ENCODE data around the gene LRRC61. TPM values are rescaled to one million over a fixed set of nuclear protein-coding genes. Genes with fewer than 3 reads are reported as not detected.
"Not testable (repeated sequence)": the region's sequence is repeated elsewhere in the genome, so short reads cannot be mapped to it uniquely, and the experiment has no call there.

The LRRC61 gene
- total RNA-seq, 4 donors from 2014 or later: 16.6 to 26.0 (median 18.6) TPM

- 91 to 97% methylated on average over 6 of the region's 6 CpGs for WGBS, 2 donors
- intact Hi-C loops (cut with DNase I; ENCODE audit: low total_unique reads): no loop called here
- H3K4me3 ChIP-seq (ENCODE audit: low read depth, poor library complexity, severe bottlenecking): no peak overlapping the region
- TF ChIP-seq, protein P1, sequence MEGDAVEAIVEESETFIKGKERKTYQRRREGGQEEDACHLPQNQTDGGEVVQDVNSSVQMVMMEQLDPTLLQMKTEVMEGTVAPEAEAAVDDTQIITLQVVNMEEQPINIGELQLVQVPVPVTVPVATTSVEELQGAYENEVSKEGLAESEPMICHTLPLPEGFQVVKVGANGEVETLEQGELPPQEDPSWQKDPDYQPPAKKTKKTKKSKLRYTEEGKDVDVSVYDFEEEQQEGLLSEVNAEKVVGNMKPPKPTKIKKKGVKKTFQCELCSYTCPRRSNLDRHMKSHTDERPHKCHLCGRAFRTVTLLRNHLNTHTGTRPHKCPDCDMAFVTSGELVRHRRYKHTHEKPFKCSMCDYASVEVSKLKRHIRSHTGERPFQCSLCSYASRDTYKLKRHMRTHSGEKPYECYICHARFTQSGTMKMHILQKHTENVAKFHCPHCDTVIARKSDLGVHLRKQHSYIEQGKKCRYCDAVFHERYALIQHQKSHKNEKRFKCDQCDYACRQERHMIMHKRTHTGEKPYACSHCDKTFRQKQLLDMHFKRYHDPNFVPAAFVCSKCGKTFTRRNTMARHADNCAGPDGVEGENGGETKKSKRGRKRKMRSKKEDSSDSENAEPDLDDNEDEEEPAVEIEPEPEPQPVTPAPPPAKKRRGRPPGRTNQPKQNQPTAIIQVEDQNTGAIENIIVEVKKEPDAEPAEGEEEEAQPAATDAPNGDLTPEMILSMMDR (IDR thresholded peaks at IDR 0.05): no peak
- TF ChIP-seq POLR2A (IDR thresholded peaks at IDR 0.05): no peak
- DNase-seq (ENCODE audit: low spot score in 2 of 2): no peak
Measured at GRCh38 chr7:150313870-150314269, 9.3 kb upstream of the LRRC61 start.

GRCh38 chr7:150314639-150315239 lies 8.4 kb upstream of the LRRC61 start:
- intact Hi-C loops (cut with DNase I; ENCODE audit: low total_unique reads): no loop called here
- DNase-seq (ENCODE audit: low spot score in 2 of 2): no peak
- 95 to 96% methylated on average over 5 of the region's 5 CpGs for WGBS, 2 donors
- H3K4me3 ChIP-seq (ENCODE audit: low read depth, poor library complexity, severe bottlenecking): no peak overlapping the region
- TF ChIP-seq, protein P1 (IDR thresholded peaks at IDR 0.05): no peak
- no peak for TF ChIP-seq POLR2A (IDR thresholded peaks at IDR 0.05)

- intact Hi-C loops (cut with DNase I; ENCODE audit: low total_unique reads); DNase-seq (ENCODE audit: low spot score in 2 of 2); H3K4me3 ChIP-seq (ENCODE audit: low read depth, poor library complexity, severe bottlenecking): not testable (repeated sequence)
- 91 to 92% methylated on average over 6 of the region's 6 CpGs for WGBS, 2 donors
Measured at GRCh38 chr7:150316987-150317386, 6.2 kb upstream of the LRRC61 start.

DNA sequence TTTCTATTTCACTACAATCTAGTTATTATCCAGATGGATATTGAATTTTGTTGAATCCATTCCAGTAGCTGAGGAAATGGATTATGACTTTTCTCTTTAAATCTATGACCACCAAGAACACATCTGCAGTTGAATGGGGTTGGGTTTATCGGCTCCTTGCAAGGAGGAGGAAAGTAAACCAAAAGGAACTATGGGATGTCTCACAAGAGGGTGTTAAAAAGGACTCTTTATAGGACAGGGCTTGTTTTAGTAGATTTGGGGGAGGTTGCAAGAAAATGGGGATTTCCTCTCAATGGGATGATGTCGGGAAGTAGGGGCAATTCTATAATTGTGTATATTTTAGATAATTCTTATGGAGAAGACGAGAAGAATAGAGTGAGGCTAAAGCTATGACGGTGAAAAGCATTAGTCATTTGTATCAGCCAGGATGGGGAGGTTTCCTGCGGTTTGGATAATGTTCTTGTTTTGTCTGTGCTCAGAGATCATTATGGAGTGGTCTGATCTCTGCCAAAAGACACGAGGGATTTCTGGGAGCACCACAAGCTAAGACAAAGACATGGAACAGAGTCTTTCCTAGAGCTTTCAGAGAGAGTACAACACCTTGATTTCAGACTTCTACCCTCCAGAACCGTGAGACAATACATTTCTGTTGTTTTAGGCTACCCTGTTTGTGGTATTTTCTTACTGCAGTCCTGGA lies 5.3 kb upstream of the LRRC61 start:
- H3K4me3 ChIP-seq (ENCODE audit: low read depth, poor library complexity, severe bottlenecking): no peak overlapping the region

DNA sequence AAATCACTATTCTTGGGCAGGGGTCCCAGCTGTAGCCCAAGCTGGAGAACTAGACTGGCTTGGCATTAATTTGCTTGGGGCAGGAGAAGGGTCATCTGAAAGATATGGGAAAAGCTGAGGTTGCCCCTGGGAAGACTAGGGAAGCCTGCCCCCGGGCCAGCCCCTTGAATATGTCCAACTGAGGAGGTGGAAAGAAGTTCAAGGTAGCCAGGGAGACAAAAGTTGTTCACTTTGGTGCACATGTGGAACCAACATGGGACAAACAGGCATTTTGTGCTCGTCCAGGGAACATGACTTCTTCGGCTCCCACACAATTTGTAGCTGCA lies 1.4 kb upstream of the LRRC61 start:
- intact Hi-C loops (cut with DNase I; ENCODE audit: low total_unique reads): no loop called here
- no peak for TF ChIP-seq POLR2A (IDR thresholded peaks at IDR 0.05)
- TF ChIP-seq, protein P1 (IDR thresholded peaks at IDR 0.05): no peak
- H3K4me3 ChIP-seq (ENCODE audit: low read depth, poor library complexity, severe bottlenecking): no peak overlapping the region
- 83 to 85% methylated on average over 3 of the region's 3 CpGs for WGBS, 2 donors
- peak in 1 of 2 donors; percentile 62 for DNase-seq (ENCODE audit: low spot score in 2 of 2)

More for the DNA sequence above, 5.3 kb upstream of the LRRC61 start:
- WGBS, 2 donors: 47 to 54% methylated on average over 7 of the region's 7 CpGs
- intact Hi-C loops (cut with DNase I; ENCODE audit: low total_unique reads): no loop called here
- TF ChIP-seq, protein P1 (IDR thresholded peaks at IDR 0.05): no peak
- TF ChIP-seq POLR2A (IDR thresholded peaks at IDR 0.05): no peak
- DNase-seq (ENCODE audit: low spot score in 2 of 2): no peak

GRCh38 chr7:150322114-150322832 lies 882 bp upstream of the LRRC61 start:
- no peak for TF ChIP-seq POLR2A (IDR thresholded peaks at IDR 0.05)
- TF ChIP-seq, protein P1 (IDR thresholded peaks at IDR 0.05): no peak
- H3K4me3 ChIP-seq (ENCODE audit: low read depth, poor library complexity, severe bottlenecking): peak overlapping the region; percentile 56
- peak in 1 of 2 donors; percentile 23 for DNase-seq (ENCODE audit: low spot score in 2 of 2)
- WGBS, 2 donors: 48 to 64% methylated on average over 4 of the region's 4 CpGs
- intact Hi-C loops (cut with DNase I; ENCODE audit: low total_unique reads): no loop called here
